Left lung (tissue), 10 donors: Measurements from ENCODE around the gene ADGRG4. TPM values are rescaled to one million over a fixed set of nuclear protein-coding genes. Genes with fewer than 3 reads are reported as not detected.

Source experiments
- ATAC-seq: fragments of 200-7000 bp; cut with Tn5 transposase; one replicate; pipeline ENCODE4 v1.9.1; 2020; ENCODE audit warnings: moderate library complexity
- DNase-seq, 4 donors: peaks; one replicate each; pipeline ENCODE4 v3.0.0-alpha.2; 2013 to 2020
- H3K27ac ChIP-seq, 2 donors: fragments of 200-600 bp; sonication (generic) in 1 of 2; one replicate each; pipeline versions ENCODE4 v1.5.0 to v1.8.0; 2020 to 2021
- H3K27me3 ChIP-seq, 2 donors: fragments of 200-600 bp; sonication (generic) in 1 of 2; one replicate each; pipeline versions ENCODE4 v1.5.0 to v1.8.0; 2020 to 2021
- H3K36me3 ChIP-seq, 2 donors: fragments of 200-600 bp; sonication (generic) in 1 of 2; one replicate each; pipeline versions ENCODE4 v1.5.0 to v1.8.0; 2020 to 2021
- H3K4me1 ChIP-seq, 2 donors: fragments of 200-600 bp; one replicate each; pipeline ENCODE4 v1.8.0; 2021
- H3K4me3 ChIP-seq, 2 donors: fragments of 200-600 bp; sonication (generic) in 1 of 2; one replicate each; pipeline versions ENCODE4 v1.5.0 to v1.8.0; 2020 to 2021; ENCODE audit warnings: mild to moderate bottlenecking in 1 of 2
- H3K9me3 ChIP-seq, 2 donors: fragments of 200-600 bp; sonication (generic) in 1 of 2; one replicate each; pipeline versions ENCODE4 v1.5.0 to v1.8.0; 2020 to 2021
- intact Hi-C, 2 donors: fragments of 100-400 bp; cut with DNase I; formaldehyde crosslinking; loops; one replicate each; pipeline versions ENCODE4 v1.11.2 to v1.14.2; 2022
- polyA plus RNA-seq, 6 donors: library from polyadenylated mRNA; unstranded; fragments of 120-200 nt; gene quantifications; one replicate each; pipeline ENCODE4 v1.2.1, GENCODE V29; 2013; ENCODE audit not compliant: insufficient read length in 6 of 6
- total RNA-seq, 2 donors: library from RNA; stranded (reverse); fragmentation: NEBNext Ultra II Directional; extraction: Animal tissue kit (Norgen Biotek cat#: 25700); gene quantifications; one replicate each; pipeline ENCODE4 v1.2.1, GENCODE V29; 2021
- TF ChIP-seq, protein P1 (sequence below), 2 donors: fragments of 200-600 bp; sonication (generic) in 1 of 2; IDR thresholded peaks; one replicate each; pipeline versions ENCODE4 v1.5.0 to v1.8.0; 2021; ENCODE audit warnings: antibody characterized with exemption in 2 of 2
- donor health status: DM: no; HTN: yes; CAD: no.
- donor health status: DM: no; HTN: no; CAD: no.

Gene ADGRG4
- total and polyA plus RNA-seq, 8 donors = 0.03 TPM; not detected in 7

- TF ChIP-seq, protein P1, sequence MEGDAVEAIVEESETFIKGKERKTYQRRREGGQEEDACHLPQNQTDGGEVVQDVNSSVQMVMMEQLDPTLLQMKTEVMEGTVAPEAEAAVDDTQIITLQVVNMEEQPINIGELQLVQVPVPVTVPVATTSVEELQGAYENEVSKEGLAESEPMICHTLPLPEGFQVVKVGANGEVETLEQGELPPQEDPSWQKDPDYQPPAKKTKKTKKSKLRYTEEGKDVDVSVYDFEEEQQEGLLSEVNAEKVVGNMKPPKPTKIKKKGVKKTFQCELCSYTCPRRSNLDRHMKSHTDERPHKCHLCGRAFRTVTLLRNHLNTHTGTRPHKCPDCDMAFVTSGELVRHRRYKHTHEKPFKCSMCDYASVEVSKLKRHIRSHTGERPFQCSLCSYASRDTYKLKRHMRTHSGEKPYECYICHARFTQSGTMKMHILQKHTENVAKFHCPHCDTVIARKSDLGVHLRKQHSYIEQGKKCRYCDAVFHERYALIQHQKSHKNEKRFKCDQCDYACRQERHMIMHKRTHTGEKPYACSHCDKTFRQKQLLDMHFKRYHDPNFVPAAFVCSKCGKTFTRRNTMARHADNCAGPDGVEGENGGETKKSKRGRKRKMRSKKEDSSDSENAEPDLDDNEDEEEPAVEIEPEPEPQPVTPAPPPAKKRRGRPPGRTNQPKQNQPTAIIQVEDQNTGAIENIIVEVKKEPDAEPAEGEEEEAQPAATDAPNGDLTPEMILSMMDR (IDR thresholded peaks at IDR 0.05) = no peak
These were observed 90.2 kb downstream of the ADGRG4 start for GRCh38 chrX:136390921-136391320.

GRCh38 chrX:136395271-136395670 lies 94.5 kb downstream of the ADGRG4 start:
- Histone ChIP-seq H3K4me3 (no peak overlapping the region), H3K27ac (no peak overlapping the region), H3K4me1 (no peaks in the 10 kb centered on the region), H3K36me3 (no peaks in the 10 kb centered on the region), H3K9me3 (no peaks in the 10 kb centered on the region), H3K27me3 (no peaks in the 10 kb centered on the region)
- TF ChIP-seq, protein P1 (IDR thresholded peaks at IDR 0.05) = no peak
- intact Hi-C loops = no loop called here
- DNase-seq (no peak), ATAC-seq (no peak)

More at GRCh38 chrX:136390921-136391320, 90.2 kb downstream of the ADGRG4 start:
- DNase-seq = no peak
- Histone ChIP-seq H3K4me3 (no peak overlapping the region), H3K4me1 (no peaks in the 10 kb centered on the region), H3K27me3 (no peaks in the 10 kb centered on the region), H3K9me3 (no peaks in the 10 kb centered on the region), H3K36me3 (no peaks in the 10 kb centered on the region), H3K27ac (no peak overlapping the region)
- ATAC-seq = no peak
- intact Hi-C loops = no loop called here

GRCh38 chrX:136397001-136397400 lies 96.2 kb downstream of the ADGRG4 start:
- Histone ChIP-seq H3K27ac (no peak overlapping the region), H3K9me3 (no peaks in the 10 kb centered on the region), H3K4me1 (no peaks in the 10 kb centered on the region), H3K36me3 (no peaks in the 10 kb centered on the region), H3K27me3 (no peaks in the 10 kb centered on the region), H3K4me3 (no peak overlapping the region)
- intact Hi-C loops = no loop called here
- TF ChIP-seq, protein P1 (IDR thresholded peaks at IDR 0.05) = no peak
- no peak for ATAC-seq
- DNase-seq = no peak

DNA sequence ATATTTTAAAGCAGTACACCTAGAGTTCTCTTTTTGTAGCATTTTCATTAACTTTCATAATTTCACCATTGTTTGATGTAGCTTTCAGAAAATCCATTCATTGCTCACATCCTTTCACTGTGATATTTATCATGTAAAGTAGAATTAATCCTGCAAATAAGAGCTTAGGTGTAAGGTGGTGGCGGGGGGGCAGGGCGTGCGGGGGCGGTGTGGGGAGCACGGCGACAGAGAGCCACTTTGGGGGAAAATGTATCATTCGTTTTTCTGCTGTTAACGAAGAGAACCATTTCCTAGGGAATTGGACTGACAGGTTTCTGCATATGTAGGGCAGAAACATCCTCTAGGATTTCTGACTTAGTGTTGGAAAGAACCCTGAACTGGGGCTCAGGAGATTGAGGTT lies 104.4 kb downstream of the ADGRG4 start:
- H3K4me3 ChIP-seq = no peak overlapping the region
- H3K4me1 ChIP-seq = no peaks in the 10 kb centered on the region
- TF ChIP-seq, protein P1 (IDR thresholded peaks at IDR 0.05) = no peak
- DNase-seq (no peak), ATAC-seq (no peak)
- no peaks in the 10 kb centered on the region for H3K27me3 ChIP-seq
- no peaks in the 10 kb centered on the region for H3K36me3 ChIP-seq
- H3K27ac ChIP-seq = no peak overlapping the region
- intact Hi-C loops = no loop called here
- no peaks in the 10 kb centered on the region for H3K9me3 ChIP-seq

DNA sequence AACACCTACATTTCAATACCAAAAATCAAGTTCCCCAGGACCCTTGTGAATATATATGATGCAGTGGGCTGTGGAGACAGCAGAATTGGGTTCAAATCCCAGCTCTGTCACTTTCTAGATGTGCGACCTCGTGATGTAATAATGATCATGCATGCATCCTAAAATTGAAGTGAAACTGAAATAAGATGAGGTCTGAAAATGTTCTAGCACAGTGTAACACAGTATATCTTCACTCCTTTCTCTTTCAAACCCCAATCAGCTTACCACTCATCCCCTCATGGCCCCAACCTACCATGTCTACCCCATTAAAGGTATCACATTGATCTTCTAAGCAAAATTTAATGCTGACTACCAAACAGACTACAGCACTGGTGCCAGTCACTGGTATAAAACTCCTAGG lies 117.0 kb downstream of the ADGRG4 start:
- Histone ChIP-seq H3K27me3 (no peaks in the 10 kb centered on the region), H3K27ac (no peak overlapping the region), H3K4me3 (no peak overlapping the region), H3K9me3 (no peaks in the 10 kb centered on the region), H3K36me3 (no peaks in the 10 kb centered on the region), H3K4me1 (no peaks in the 10 kb centered on the region)
- ATAC-seq (no peak), DNase-seq (no peak)
- TF ChIP-seq, protein P1 (IDR thresholded peaks at IDR 0.05) = no peak
- intact Hi-C loops = no loop called here
